ENCODE measurements around the gene CHMP4A. TPM values are rescaled to one million over a fixed set of nuclear protein-coding genes. Genes with fewer than 3 reads are reported as not detected.
A peak's percentile ranks its signal among the peaks of the same experiment; 100 is the strongest.

The CHMP4A gene
- total RNA-seq, 1 donor from 2014 or later, result 32.4 TPM

DNA sequence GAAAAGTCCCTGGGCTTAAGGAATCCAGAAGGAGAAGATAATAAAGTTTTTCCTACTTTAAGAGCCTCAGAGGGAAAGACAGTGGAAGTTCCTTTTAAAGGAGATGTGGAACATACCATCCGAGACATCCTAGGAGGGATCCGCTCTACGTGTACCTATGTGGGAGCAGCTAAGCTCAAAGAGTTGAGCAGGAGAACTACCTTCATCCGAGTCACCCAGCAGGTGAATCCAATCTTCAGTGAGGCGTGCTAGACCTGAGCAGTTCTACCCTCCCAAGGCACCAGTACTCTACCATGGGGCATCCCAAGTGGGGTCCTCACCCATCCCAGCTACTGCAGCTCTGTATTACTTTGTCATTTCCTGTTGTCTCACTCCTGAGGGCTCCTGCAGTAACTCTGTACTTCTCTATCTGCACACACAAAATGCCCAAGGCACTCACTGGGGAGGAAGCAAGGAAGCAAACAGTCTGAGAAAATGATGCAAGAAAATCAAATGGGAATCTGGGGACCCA is 25.3 kb upstream of the CHMP4A start:
- peaks cover 7% of the 10 kb centered on the region for H3K27me3 Mint-ChIP-seq (ENCODE audit: unreplicated experiment)
- peaks cover 8% of the 10 kb centered on the region for H3K9me3 Mint-ChIP-seq (ENCODE audit: unreplicated experiment)
- no peak for DNase-seq
- no peak overlapping the region for H3K27ac Mint-ChIP-seq (ENCODE audit: unreplicated experiment)
- H3K4me1 Mint-ChIP-seq (ENCODE audit: low read depth, unreplicated experiment), result peaks cover 6% of the 10 kb centered on the region
- TF ChIP-seq, protein P1, sequence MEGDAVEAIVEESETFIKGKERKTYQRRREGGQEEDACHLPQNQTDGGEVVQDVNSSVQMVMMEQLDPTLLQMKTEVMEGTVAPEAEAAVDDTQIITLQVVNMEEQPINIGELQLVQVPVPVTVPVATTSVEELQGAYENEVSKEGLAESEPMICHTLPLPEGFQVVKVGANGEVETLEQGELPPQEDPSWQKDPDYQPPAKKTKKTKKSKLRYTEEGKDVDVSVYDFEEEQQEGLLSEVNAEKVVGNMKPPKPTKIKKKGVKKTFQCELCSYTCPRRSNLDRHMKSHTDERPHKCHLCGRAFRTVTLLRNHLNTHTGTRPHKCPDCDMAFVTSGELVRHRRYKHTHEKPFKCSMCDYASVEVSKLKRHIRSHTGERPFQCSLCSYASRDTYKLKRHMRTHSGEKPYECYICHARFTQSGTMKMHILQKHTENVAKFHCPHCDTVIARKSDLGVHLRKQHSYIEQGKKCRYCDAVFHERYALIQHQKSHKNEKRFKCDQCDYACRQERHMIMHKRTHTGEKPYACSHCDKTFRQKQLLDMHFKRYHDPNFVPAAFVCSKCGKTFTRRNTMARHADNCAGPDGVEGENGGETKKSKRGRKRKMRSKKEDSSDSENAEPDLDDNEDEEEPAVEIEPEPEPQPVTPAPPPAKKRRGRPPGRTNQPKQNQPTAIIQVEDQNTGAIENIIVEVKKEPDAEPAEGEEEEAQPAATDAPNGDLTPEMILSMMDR (IDR thresholded peaks at IDR 0.05; ENCODE audit: partially characterized antibody, unreplicated experiment), result no peak
- peak overlapping the region; percentile 13 for H3K4me3 Mint-ChIP-seq (ENCODE audit: unreplicated experiment)
- H3K36me3 Mint-ChIP-seq (ENCODE audit: unreplicated experiment), result peaks cover 5% of the 10 kb centered on the region

DNA sequence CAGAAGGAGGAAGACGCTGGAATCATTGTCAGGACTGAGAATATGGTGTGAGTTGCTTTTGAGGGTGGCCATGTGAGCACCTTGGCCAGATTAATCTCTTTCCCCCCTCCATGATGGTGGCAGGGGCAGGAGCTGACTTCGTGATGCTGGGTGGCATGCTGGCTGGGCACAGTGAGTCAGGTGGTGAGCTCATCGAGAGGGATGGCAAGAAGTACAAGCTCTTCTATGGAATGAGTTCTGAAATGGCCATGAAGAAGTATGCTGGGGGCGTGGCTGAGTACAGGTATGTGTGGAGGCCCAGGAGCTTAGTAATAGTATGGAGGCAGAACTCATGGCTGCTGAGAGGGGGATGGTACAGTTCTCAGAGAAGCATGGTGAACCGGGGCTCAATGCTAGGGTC is 24.8 kb upstream of the CHMP4A start:
- no peak overlapping the region for H3K4me3 Mint-ChIP-seq (ENCODE audit: unreplicated experiment)
- TF ChIP-seq, protein P1 (IDR thresholded peaks at IDR 0.05; ENCODE audit: partially characterized antibody, unreplicated experiment), result no peak
- peaks cover 5% of the 10 kb centered on the region for H3K36me3 Mint-ChIP-seq (ENCODE audit: unreplicated experiment)
- peaks cover 9% of the 10 kb centered on the region for H3K4me1 Mint-ChIP-seq (ENCODE audit: low read depth, unreplicated experiment)
- no peak overlapping the region for H3K27ac Mint-ChIP-seq (ENCODE audit: unreplicated experiment)
- DNase-seq, result no peak
- peaks cover 8% of the 10 kb centered on the region for H3K9me3 Mint-ChIP-seq (ENCODE audit: unreplicated experiment)
- H3K27me3 Mint-ChIP-seq (ENCODE audit: unreplicated experiment), result peaks cover 7% of the 10 kb centered on the region

DNA sequence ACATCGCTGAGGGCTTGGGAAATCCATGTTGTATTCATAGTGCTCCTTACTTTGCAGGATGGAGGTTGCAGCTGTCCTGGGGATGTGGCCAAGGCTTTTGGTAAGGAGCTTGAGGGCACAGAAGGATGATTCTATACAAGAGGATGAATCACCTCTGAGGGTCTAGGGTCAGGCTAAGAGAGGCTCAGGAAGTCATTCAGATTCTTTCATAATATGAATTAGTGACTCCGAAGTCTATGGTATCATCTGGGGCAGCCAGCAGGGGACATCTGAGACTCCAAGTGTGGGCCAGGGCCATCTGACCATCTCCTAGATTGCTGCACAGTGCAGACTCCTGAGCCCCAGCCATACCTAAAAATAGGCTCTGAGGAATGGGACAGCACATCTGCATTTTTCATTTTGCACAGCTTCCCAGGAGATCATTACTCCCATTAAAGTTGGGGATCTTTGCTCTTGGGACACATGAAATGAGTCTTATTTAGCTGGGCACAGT is 24.2 kb upstream of the CHMP4A start:
- peaks cover 5% of the 10 kb centered on the region for H3K36me3 Mint-ChIP-seq (ENCODE audit: unreplicated experiment)
- H3K4me3 Mint-ChIP-seq (ENCODE audit: unreplicated experiment), result no peak overlapping the region
- TF ChIP-seq, protein P1 (IDR thresholded peaks at IDR 0.05; ENCODE audit: partially characterized antibody, unreplicated experiment), result no peak
- no peak overlapping the region for H3K27ac Mint-ChIP-seq (ENCODE audit: unreplicated experiment)
- H3K4me1 Mint-ChIP-seq (ENCODE audit: low read depth, unreplicated experiment), result peaks cover 10% of the 10 kb centered on the region
- DNase-seq, result no peak
- peaks cover 5% of the 10 kb centered on the region for H3K9me3 Mint-ChIP-seq (ENCODE audit: unreplicated experiment)
- H3K27me3 Mint-ChIP-seq (ENCODE audit: unreplicated experiment), result peaks cover 6% of the 10 kb centered on the region

DNA sequence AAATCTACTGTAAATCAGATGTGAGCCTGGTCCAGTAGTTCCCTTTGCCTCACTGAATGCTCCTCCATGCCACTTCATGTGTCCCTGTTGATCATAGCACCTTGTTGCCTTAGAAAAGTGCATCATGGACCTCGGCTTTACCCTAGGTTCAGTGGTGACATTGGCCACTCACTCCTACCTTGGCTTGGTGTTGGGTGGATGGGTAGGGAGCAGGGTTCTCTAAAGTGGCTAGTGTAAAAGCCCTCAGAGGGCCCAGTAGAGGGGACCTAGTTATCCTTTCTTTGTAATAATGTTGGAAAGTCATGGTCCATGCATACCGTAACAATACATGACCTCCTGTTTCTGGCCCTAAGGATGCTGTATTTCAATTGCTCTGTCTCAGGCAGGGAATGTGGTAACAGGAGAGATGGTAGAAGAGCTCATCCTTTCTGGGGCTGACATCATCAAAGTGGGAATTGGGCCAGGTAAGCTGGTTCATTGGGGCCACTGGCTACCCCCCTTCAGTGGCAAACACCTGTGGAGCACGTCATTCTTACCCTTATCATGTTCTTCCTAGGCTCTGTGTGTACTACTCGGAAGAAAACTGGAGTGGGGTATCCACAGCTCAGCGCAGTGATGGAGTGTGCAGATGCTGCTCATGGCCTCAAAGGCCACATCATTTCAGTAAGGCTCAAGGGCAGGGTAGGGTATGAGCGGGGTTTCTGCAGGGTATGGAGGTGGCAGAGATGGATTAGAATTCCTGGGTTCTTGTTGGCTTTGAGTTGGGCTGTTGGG is 23.6 kb upstream of the CHMP4A start:
- H3K9me3 Mint-ChIP-seq (ENCODE audit: unreplicated experiment), result peaks cover 3% of the 10 kb centered on the region
- no peak overlapping the region for H3K4me3 Mint-ChIP-seq (ENCODE audit: unreplicated experiment)
- no peak overlapping the region for H3K27ac Mint-ChIP-seq (ENCODE audit: unreplicated experiment)
- DNase-seq, result no peak
- H3K27me3 Mint-ChIP-seq (ENCODE audit: unreplicated experiment), result peaks cover 5% of the 10 kb centered on the region
- peaks cover 10% of the 10 kb centered on the region for H3K4me1 Mint-ChIP-seq (ENCODE audit: low read depth, unreplicated experiment)
- TF ChIP-seq, protein P1 (IDR thresholded peaks at IDR 0.05; ENCODE audit: partially characterized antibody, unreplicated experiment), result no peak
- H3K36me3 Mint-ChIP-seq (ENCODE audit: unreplicated experiment), result peaks cover 5% of the 10 kb centered on the region

Data from glutamatergic neuron (in vitro differentiated cells).